Ovary (tissue), 9 donors: ENCODE results near the gene PKMYT1. TPM values are rescaled to one million over a fixed set of nuclear protein-coding genes. Genes with fewer than 3 reads are reported as not detected.
"Not testable (repeated sequence)": the region's sequence is repeated elsewhere in the genome, so short reads cannot be mapped to it uniquely, and the experiment has no call there.

Experiments
- DNase-seq, 5 donors: peaks; one replicate each; pipeline ENCODE4 v3.0.0-alpha.2; 2019 to 2020
- H3K27ac ChIP-seq, 2 donors: fragments of 200-600 bp; one replicate each; pipeline versions ENCODE4 v1.5.1 to v1.8.0; 2019 to 2022
- H3K27me3 ChIP-seq: fragments of 200-600 bp; one replicate; pipeline ENCODE4 v1.8.0; 2022
- H3K36me3 ChIP-seq: fragments of 200-600 bp; sonication (generic); one replicate; pipeline ENCODE4 v1.5.1; 2019
- H3K4me1 ChIP-seq: one replicate; pipeline ENCODE4 v1.8.1; 2013; ENCODE audit warnings: mild to moderate bottlenecking, moderate library complexity; ENCODE audit not compliant: insufficient read depth
- H3K4me3 ChIP-seq: fragments of 200-600 bp; sonication (generic); one replicate; pipeline ENCODE4 v1.5.1; 2017
- H3K9me3 ChIP-seq, 2 donors: fragments of 200-600 bp in 1 of 2; sonication (generic) in 1 of 2; one replicate each; pipeline versions ENCODE4 v1.5.1 to v1.8.1; 2013 to 2019; ENCODE audit warnings: mild to moderate bottlenecking in 1 of 2, moderate library complexity in 1 of 2
- CTCF ChIP-seq, 3 donors: fragments of 450-650 bp in 2 of 3; fragments of 200-600 bp in 1 of 3; IDR thresholded peaks; one replicate each; pipeline versions ENCODE4 v1.5.1 to v1.8.0; 2016 to 2022; ENCODE audit warnings: antibody characterized with exemption in 3 of 3, mild to moderate bottlenecking in 1 of 3
- EP300 ChIP-seq: sonication (generic); formaldehyde crosslinking; IDR thresholded peaks from one replicate; pipeline ENCODE4 v1.6.1; 2017; ENCODE audit warnings: antibody characterized with exemption
- POLR2A ChIP-seq: fragments of 450-650 bp; IDR thresholded peaks from one replicate; pipeline ENCODE4 v1.6.1; 2017; ENCODE audit warnings: antibody characterized with exemption, mild to moderate bottlenecking, moderate library complexity
- WGBS, 3 donors: extraction: QIAGEN DNeasy Blood & Tissue Kit in 1 of 3; methylation state at CpG; one replicate each; pipeline versions ENCODE4 v1.1.5 to v1.1.7; 2013 to 2017; 5-methylcytosine and 5-hydroxymethylcytosine counted together
- intact Hi-C, 4 donors: fragments of 100-400 bp; cut with DNase I; formaldehyde crosslinking; loops; one replicate each; pipeline versions ENCODE4 v1.11.0 to v1.15.1; 2022 to 2023
- polyA plus RNA-seq, 2 donors: library from polyadenylated mRNA; stranded (reverse); fragments of 200-250 nt in 1 of 2; fragments of 350-450 nt in 1 of 2; fragmentation: Illumina TruSeq in 1 of 2; extraction: RNeasy Lipid Tissue Mini Kit (QIAGEN cat#74804) in 1 of 2; gene quantifications; one replicate each; pipeline ENCODE4 v1.2.3, GENCODE V29; 2013 to 2014
- total RNA-seq, 7 donors: library from RNA; depleted of rRNA in 2 of 7; stranded (reverse); fragments of >200 nt in 2 of 7; fragmentation: NEBNext Ultra II Directional in 3 of 7; extraction: Animal tissue kit (Norgen Biotek cat#: 25700) in 3 of 7; gene quantifications; one replicate each; pipeline versions ENCODE4 v1.1.0 to v1.2.4, GENCODE V29; 2016 to 2023
- donor health status: DM: no; HTN: no; CAD: no; lungs with moderate emphysema.
- donor health status: DM: no; HTN: no; CAD: no.
- donor health status: Bipolar disorder and iron deficiency.
- donor health status: DM: yes; HTN: yes; CAD: no.
- donor health status: DM: no; HTN: no; CAD: no.
- donor health status: DM: yes; HTN: yes; CAD: no.

PKMYT1 gene
- total and polyA plus RNA-seq, 9 donors = 0.23 to 2.6 (median 0.86) TPM; not detected in 3

- no peak for DNase-seq
- H3K9me3 ChIP-seq = no peaks in the 10 kb centered on the region
- H3K27me3 ChIP-seq = no peaks in the 10 kb centered on the region
- 76 to 82% (median 80%) methylated on average over 19 of the region's 19 CpGs for WGBS, 3 donors
- no peak overlapping the region for H3K4me3 ChIP-seq
- no peak overlapping the region for H3K27ac ChIP-seq
- H3K4me1 ChIP-seq = no peaks in the 10 kb centered on the region
- TF ChIP-seq CTCF (IDR thresholded peaks at IDR 0.05) (no peak), POLR2A (no peak), EP300 (no peak)
- intact Hi-C loops = no loop called here
- H3K36me3 ChIP-seq = no peaks in the 10 kb centered on the region
These were observed 30.4 kb downstream of the PKMYT1 start for GRCh38 chr16:2949705-2950352.

- H3K9me3 ChIP-seq = no peaks in the 10 kb centered on the region
- no peaks in the 10 kb centered on the region for H3K4me1 ChIP-seq
- no peak overlapping the region for H3K4me3 ChIP-seq
- TF ChIP-seq POLR2A (no peak), EP300 (no peak), CTCF (IDR thresholded peaks at IDR 0.05) (no peak)
- WGBS, 3 donors = 73 to 77% (median 74%) methylated on average over 34 to 36 of the region's 36 CpGs
- DNase-seq = peak in 1 of 5 donors; percentile 15
- H3K27ac ChIP-seq = no peak overlapping the region
- intact Hi-C loops = no loop called here
- no peaks in the 10 kb centered on the region for H3K27me3 ChIP-seq
- H3K36me3 ChIP-seq = no peaks in the 10 kb centered on the region
These were observed 31.2 kb downstream of the PKMYT1 start for GRCh38 chr16:2948807-2949704.

GRCh38 chr16:2946649-2947048 is 33.6 kb downstream of the PKMYT1 start:
- no peaks in the 10 kb centered on the region for H3K4me1 ChIP-seq
- no peaks in the 10 kb centered on the region for H3K27me3 ChIP-seq
- no peaks in the 10 kb centered on the region for H3K9me3 ChIP-seq
- H3K36me3 ChIP-seq = no peaks in the 10 kb centered on the region
- no peak for TF ChIP-seq POLR2A
- DNase-seq = no peak
- no peak overlapping the region for H3K4me3 ChIP-seq
- no peak overlapping the region for H3K27ac ChIP-seq
- intact Hi-C loops = no loop called here
- WGBS, 3 donors = 95% methylated on average over 4 of the region's 4 CpGs

- intact Hi-C loops, H3K4me3 ChIP-seq, H3K36me3 ChIP-seq: not testable (repeated sequence)
These were observed 36.5 kb downstream of the PKMYT1 start for GRCh38 chr16:2943716-2944115.

GRCh38 chr16:2942045-2942444 is 38.2 kb downstream of the PKMYT1 start:
- no peak for DNase-seq
- H3K4me1 ChIP-seq = no peaks in the 10 kb centered on the region
- no peak overlapping the region for H3K27ac ChIP-seq
- TF ChIP-seq EP300 = no peak
- no peak for TF ChIP-seq CTCF (IDR thresholded peaks at IDR 0.05)
- TF ChIP-seq POLR2A = no peak
- H3K4me3 ChIP-seq = no peak overlapping the region
- intact Hi-C loops = no loop called here
- H3K36me3 ChIP-seq = no peaks in the 10 kb centered on the region
- no peaks in the 10 kb centered on the region for H3K9me3 ChIP-seq
- no peaks in the 10 kb centered on the region for H3K27me3 ChIP-seq
- 81 to 85% (median 82%) methylated on average over 4 of the region's 4 CpGs for WGBS, 3 donors

More at GRCh38 chr16:2943716-2944115, 36.5 kb downstream of the PKMYT1 start:
- H3K9me3 ChIP-seq, H3K27ac ChIP-seq, H3K27me3 ChIP-seq, H3K4me1 ChIP-seq, DNase-seq: not testable (repeated sequence)
- 68 to 88% (median 84%) methylated on average over 12 of the region's 12 CpGs for WGBS, 3 donors
